ENCODE measurements around the gene CCT2.

The CCT2 gene

DNA sequence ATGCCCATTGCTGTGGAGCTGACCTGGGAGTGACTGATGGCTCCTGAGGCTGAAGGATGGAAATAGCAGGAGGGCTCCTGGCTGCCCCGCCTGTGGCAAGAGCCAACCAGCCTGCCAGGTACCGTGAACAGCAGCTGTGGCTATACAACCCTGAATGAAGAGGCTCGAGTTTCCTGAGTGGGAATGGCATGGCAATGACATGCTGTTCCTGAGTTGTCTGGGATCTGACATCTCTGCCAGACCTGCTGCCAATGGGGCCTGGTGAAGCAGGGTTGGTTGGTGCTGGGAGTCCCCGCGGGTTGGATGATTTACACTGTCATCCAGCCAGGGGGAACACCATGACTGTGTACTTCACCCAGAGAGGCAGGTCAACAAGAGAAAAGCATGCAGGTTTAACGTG is 57.3 kb downstream of the CCT2 start:
- no peaks in the 10 kb centered on the region for H3K27me3 ChIP-seq (ENCODE audit: insufficient read depth, low read length, poor library complexity, severe bottlenecking)
- no peaks in the 10 kb centered on the region for H3K9me2 ChIP-seq (replicated peaks; ENCODE audit: low read depth, low read length)
- no peaks in the 10 kb centered on the region for H4K20me1 ChIP-seq (ENCODE audit: insufficient read depth, low read length, poor library complexity, severe bottlenecking)
- H2AFZ ChIP-seq (ENCODE audit: low read length): no peak overlapping the region
- no peaks in the 10 kb centered on the region for H3K79me2 ChIP-seq (ENCODE audit: insufficient read depth, low read length)
- TF ChIP-seq, protein P1, sequence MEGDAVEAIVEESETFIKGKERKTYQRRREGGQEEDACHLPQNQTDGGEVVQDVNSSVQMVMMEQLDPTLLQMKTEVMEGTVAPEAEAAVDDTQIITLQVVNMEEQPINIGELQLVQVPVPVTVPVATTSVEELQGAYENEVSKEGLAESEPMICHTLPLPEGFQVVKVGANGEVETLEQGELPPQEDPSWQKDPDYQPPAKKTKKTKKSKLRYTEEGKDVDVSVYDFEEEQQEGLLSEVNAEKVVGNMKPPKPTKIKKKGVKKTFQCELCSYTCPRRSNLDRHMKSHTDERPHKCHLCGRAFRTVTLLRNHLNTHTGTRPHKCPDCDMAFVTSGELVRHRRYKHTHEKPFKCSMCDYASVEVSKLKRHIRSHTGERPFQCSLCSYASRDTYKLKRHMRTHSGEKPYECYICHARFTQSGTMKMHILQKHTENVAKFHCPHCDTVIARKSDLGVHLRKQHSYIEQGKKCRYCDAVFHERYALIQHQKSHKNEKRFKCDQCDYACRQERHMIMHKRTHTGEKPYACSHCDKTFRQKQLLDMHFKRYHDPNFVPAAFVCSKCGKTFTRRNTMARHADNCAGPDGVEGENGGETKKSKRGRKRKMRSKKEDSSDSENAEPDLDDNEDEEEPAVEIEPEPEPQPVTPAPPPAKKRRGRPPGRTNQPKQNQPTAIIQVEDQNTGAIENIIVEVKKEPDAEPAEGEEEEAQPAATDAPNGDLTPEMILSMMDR (conservative IDR thresholded peaks at IDR 0.05; ENCODE audit: low read length): no peak
- no peak overlapping the region for H3K9ac ChIP-seq (ENCODE audit: low read depth, low read length, poor library complexity, severe bottlenecking)
- no peak overlapping the region for H3K4me3 ChIP-seq (ENCODE audit: low read length, poor library complexity, severe bottlenecking)
- no peaks in the 10 kb centered on the region for H3F3A ChIP-seq (ENCODE audit: low read depth)
- H3K4me1 ChIP-seq (ENCODE audit: insufficient read depth, low read length, poor library complexity, severe bottlenecking): no peaks in the 10 kb centered on the region
- no peaks in the 10 kb centered on the region for H3K36me3 ChIP-seq (ENCODE audit: insufficient read depth, low read length)
- H3K4me2 ChIP-seq (ENCODE audit: low read depth, low read length, poor library complexity, severe bottlenecking): no peak overlapping the region
- H3K9me3 ChIP-seq (ENCODE audit: insufficient read depth, low read depth, low read length): no peaks in the 10 kb centered on the region

DNA sequence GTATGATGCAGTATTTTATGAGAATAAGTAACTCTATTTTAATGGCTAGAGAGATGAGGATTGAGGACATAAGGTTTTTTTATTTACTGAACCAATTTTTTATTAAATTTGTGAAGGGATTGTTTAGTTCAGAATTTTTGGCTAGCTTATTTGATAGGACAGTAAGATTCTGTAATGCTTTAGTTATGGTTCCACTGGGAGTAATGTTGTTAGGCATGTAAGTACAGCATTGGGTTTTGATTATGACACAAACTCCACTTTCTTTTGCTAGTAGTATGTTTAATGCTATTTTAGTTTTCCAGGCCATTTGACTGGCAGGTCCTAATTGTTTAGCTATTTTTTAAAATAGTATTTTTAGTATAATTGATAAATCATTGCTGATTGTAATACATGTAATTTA is 59.3 kb downstream of the CCT2 start:
- Histone ChIP-seq H3K27me3 (ENCODE audit: insufficient read depth, low read length, poor library complexity, severe bottlenecking) (no peaks in the 10 kb centered on the region), H4K20me1 (ENCODE audit: insufficient read depth, low read length, poor library complexity, severe bottlenecking) (no peaks in the 10 kb centered on the region), H3F3A (ENCODE audit: low read depth) (no peaks in the 10 kb centered on the region), H3K9me3 (ENCODE audit: insufficient read depth, low read depth, low read length) (no peaks in the 10 kb centered on the region), H3K4me2 (ENCODE audit: low read depth, low read length, poor library complexity, severe bottlenecking) (no peak overlapping the region), H3K36me3 (ENCODE audit: insufficient read depth, low read length) (no peaks in the 10 kb centered on the region), H3K9ac (ENCODE audit: low read depth, low read length, poor library complexity, severe bottlenecking) (no peak overlapping the region), H3K79me2 (ENCODE audit: insufficient read depth, low read length) (no peaks in the 10 kb centered on the region), H3K9me2 (replicated peaks; ENCODE audit: low read depth, low read length) (no peaks in the 10 kb centered on the region), H3K4me1 (ENCODE audit: insufficient read depth, low read length, poor library complexity, severe bottlenecking) (no peaks in the 10 kb centered on the region), H2AFZ (ENCODE audit: low read length) (no peak overlapping the region), H3K4me3 (ENCODE audit: low read length, poor library complexity, severe bottlenecking) (no peak overlapping the region)
- TF ChIP-seq EZH2phosphoT487 (IDR thresholded peaks at IDR 0.05; ENCODE audit: borderline replicate concordance): no peak
- TF ChIP-seq, protein P1 (conservative IDR thresholded peaks at IDR 0.05; ENCODE audit: low read length): no peak

- Histone ChIP-seq H3K9me2 (replicated peaks; ENCODE audit: low read depth, low read length) (no peaks in the 10 kb centered on the region), H3K9ac (ENCODE audit: low read depth, low read length, poor library complexity, severe bottlenecking) (no peak overlapping the region), H2AFZ (ENCODE audit: low read length) (no peak overlapping the region), H4K20me1 (ENCODE audit: insufficient read depth, low read length, poor library complexity, severe bottlenecking) (no peaks in the 10 kb centered on the region), H3K79me2 (ENCODE audit: insufficient read depth, low read length) (no peaks in the 10 kb centered on the region), H3K27me3 (ENCODE audit: insufficient read depth, low read length, poor library complexity, severe bottlenecking) (no peaks in the 10 kb centered on the region), H3K4me1 (ENCODE audit: insufficient read depth, low read length, poor library complexity, severe bottlenecking) (no peaks in the 10 kb centered on the region), H3K4me2 (ENCODE audit: low read depth, low read length, poor library complexity, severe bottlenecking) (no peak overlapping the region), H3K36me3 (ENCODE audit: insufficient read depth, low read length) (no peaks in the 10 kb centered on the region), H3K9me3 (ENCODE audit: insufficient read depth, low read depth, low read length) (no peaks in the 10 kb centered on the region), H3K4me3 (ENCODE audit: low read length, poor library complexity, severe bottlenecking) (no peak overlapping the region), H3F3A (ENCODE audit: low read depth) (no peaks in the 10 kb centered on the region)
- TF ChIP-seq, protein P1 (conservative IDR thresholded peaks at IDR 0.05; ENCODE audit: low read length): no peak
- TF ChIP-seq EZH2phosphoT487 (IDR thresholded peaks at IDR 0.05; ENCODE audit: borderline replicate concordance): no peak
Observed at GRCh38 chr12:69645031-69645430, 59.8 kb downstream of the CCT2 start.
